GM21423 (cell line): ENCODE data around the gene ATP1A2.

ENCODE experiments used
- ATAC-seq: cut with Tn5 transposase; IDR thresholded peaks from one replicate; pipeline ENCODE4 v1.9.1; 2021; ENCODE audit warnings: mild to moderate bottlenecking, moderate library complexity; ENCODE audit not compliant: unreplicated experiment

Gene ATP1A2

DNA sequence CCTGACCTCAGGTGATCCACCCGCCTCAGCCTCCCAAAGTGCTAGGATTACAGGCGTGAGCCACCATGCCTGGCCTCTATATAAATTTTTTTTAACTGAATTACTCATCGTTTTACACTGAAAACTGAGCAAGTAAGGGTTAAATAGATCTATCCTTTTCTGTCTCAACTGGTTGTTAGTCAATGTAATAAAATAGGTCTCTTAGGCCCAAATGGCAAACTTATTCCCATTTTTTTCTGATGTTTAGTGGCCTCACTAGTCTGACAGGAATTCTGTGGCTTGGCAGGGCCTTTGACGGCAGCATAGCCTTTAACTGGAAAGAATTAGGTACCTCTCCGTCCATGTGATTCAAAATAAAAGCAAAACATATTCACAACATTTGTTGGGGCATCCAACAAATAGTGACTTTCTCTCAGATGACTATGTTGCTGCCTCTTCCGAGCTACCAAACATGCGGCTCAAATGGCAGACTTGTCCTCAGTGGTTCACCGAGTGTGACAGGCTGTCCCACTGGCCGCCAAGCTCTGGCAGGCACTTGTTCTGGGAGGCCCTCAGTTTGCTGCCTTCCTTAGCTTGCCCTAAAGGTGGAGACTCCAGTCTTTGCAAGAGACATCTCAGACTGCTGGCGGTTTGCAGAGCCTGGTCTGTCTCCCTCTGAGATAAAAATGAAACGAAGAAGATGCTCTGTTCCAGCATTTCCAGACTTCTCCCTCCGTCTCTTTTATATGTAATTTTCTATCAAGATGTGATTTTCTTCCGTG lies 53.2 kb downstream of the ATP1A2 start:
- no peak for ATAC-seq

DNA sequence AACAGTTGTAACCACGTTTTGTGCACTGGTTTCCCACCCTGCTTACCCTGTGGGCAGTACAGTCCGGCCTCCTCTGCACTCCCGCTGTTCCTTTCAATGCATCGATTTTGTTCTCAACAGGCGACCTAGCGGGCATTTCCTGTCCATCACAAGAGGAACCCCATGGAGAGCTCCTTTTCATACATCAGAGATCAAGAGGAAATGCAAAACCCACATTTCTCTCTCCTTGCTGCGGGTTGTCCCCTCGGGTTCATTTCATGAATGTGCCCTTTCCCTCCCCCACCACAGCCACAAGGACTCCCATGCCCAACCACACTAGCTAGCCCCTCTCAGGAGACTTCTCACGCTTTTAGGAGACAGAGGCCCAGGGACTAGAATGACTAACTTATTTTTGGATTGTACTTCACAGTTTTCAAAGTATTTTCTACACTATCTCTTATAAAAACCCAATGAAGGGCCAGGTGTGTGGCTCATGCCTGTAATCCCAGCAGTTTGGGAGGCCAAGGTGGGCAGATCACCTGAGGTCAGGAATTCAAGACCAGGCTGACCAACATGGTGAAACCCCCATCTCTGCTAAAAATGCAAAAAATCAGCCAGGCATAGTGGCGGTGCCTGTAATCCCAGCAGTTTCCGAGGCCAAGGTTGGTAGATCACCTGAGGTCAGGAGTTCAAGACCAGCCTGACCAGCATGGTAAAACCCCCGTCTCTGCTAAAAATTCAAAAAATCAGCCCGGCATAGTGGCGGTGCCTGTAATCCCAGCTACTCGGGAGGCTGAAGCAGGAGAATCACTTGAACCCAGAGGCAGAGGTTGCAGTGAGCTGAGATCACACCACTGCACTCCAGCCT lies 54.2 kb downstream of the ATP1A2 start:
- peak; percentile 74 for ATAC-seq

DNA sequence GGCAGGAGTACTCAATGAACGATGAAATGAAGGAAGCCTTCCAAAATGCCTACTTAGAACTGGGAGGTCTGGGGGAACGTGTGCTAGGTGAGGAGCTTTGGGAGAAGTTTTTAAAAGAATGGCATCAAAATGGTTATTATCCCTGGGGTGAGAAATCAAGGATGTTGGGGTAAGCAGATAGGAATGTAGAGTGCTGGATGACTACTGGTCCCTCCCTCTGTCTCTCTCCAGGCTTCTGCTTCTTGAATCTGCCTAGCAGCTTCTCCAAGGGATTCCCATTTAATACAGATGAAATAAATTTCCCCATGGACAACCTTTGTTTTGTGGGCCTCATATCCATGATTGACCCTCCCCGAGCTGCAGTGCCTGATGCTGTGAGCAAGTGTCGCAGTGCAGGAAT lies 55.8 kb downstream of the ATP1A2 start:
- no peak for ATAC-seq

DNA sequence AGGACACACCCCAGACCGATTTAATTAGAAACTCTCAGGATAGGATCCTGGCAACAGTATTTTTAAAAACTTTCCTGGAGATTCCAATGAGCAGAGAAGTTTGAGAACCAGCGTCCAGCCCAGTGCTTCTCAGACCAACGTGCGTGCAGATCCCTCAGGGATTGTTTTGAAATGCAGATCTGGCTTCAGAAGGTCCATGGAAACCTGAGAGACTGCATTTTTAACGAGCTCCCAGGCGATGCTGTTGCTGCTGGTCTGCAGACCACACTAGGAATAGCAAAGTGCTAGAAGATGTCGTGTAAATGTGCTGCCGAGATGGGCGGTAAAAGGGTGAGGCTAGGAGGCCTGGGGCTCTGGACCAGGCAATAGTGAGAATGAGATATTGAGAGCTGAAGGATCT lies 56.4 kb downstream of the ATP1A2 start:
- no peak for ATAC-seq

DNA sequence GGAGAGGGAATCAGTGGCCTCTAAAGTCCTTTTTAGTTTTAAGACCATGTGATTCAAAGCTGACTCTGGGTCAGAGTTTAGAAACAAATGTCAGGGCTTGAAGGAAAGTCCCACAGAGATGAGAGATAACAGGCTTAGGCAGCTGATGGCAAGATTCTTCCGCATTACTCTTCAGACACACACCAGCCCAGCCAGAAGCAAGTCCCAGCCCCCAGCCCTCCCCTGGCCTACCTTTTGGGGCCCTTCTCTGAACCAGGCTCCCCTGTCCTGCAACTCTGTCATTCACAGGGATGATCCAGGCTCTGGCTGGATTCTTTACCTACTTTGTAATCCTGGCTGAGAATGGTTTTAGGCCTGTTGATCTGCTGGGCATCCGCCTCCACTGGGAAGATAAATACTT lies 61.7 kb downstream of the ATP1A2 start:
- ATAC-seq: no peak

DNA sequence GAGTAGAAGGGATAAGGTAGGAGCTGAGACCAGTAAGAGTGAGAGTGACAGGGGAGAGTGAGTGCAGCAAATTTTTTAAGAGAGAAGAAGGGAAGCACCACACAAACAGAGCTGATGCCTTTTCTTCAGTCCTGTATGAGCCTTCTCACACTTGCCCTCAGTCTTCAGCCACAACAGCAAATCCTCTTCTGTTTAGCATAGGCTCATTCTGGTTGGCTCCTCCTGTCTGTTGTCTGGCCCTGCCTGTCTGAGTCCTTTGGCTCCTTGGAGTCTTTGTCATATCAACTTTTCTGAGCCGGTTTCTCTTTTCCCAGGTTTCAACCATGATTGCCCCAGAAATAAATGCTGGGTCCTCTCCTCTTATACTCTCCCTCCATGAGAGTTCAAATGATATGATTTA lies 62.1 kb downstream of the ATP1A2 start:
- no peak for ATAC-seq

GRCh38 chr1:160178731-160179130 lies 63.2 kb downstream of the ATP1A2 start:
- no peak for ATAC-seq

DNA sequence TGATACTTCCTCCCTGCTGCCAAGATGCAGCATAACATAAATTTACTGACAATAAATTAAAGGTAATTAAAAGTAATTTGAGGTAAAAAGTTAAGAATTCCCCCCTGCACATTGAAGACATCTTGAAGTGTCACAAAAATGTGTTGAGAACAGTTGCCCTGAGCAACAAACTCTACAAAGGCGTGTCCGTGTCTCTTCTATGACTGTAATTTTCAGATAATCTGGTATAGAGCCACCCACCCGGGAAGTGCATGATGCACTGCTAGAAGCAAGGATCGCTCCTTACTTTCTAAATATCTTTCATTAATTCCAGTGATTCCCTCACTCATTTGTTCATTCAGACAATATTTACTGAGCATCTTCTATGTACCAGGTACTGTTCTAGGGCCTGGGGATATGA lies 63.8 kb downstream of the ATP1A2 start:
- ATAC-seq: no peak

DNA sequence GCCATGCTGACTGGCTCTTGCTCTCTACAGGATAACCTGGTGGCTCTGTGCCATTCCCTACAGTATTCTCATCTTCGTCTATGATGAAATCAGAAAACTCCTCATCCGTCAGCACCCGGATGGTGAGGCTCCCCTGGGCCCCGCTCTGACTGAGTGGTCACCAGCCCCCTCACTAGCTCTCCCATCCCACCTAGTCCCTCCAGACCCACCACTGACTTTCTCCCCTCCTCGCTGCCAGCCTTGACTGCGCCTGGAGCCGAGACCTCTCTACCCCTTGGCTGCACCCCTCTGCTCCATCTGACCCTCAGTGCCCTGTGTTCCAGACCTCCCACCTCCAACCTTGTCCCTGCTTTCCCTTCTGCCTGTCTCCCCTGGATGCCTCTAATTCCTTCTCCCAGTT lies 70.7 kb downstream of the ATP1A2 start:
- no peak for ATAC-seq

DNA sequence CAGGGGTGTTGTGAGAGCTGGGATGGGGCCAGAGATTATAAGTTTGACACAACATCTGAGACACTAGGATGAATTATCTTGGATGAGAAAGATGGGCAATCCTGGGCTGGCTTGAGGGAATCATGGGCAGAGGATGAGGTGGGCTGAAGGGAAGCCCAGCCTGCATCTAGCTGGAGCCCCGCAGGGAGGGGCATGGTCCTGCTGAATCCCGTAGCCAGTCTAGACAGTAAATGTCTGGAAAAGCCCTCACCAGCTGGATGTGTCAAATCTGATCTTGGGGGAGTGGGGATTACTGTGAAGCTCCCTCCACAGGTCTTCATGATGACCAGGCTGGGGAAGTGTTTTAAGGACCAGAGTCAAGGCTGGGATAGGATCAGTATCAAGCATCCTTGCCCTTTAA lies 71.2 kb downstream of the ATP1A2 start:
- no peak for ATAC-seq

GRCh38 chr1:160187407-160187806 lies 71.8 kb downstream of the ATP1A2 start:
- no peak for ATAC-seq

GRCh38 chr1:160188341-160188740 lies 72.8 kb downstream of the ATP1A2 start:
- no peak for ATAC-seq

DNA sequence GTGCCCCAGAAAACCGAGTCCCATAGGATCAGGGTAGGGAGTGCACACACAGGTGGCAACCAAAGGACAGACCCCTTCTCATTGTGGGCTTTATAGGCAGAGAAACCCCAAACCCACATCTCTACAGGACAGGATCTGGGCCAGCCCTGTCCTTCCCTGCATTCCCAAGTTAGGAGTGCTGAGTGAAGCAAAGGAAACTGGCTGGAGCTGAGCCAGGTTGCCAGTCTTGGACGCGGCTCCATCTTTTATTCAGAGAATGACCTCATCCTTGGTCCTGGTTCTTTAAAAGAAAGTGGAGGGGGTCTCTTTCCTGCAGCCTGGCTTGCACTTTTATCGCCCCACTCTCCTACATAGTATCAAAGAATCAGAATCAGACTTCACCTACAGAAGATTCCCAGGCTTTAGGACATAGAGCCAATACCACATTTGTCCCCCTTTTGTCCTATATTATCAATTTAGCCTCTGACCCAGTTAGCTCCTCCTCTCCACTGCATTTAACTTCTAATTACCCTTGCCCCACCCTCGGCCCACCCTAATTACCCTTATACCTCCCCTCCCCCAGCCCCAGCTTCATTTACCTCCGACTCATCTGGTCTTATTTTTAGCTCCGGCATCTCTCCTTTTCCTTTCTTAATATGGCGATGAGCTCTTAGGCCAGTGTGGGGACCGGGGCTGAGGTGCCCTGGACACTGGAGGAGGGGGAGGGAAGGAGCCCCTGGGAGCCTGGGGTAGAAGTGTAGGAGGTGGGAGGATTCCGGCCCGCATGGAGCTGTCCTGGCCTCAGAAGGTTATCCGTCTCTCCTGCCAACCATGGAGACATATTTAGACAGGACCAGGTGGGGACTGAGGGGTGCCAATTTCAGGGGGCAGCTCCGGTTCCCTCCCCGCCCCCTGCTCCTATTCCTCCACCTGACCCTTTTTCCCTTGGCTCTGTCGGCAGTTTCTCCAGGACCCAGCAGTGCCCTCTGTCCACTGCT lies 74.4 kb downstream of the ATP1A2 start, which contains the start of gene CASQ1:
CASQ1 (plus strand) TSS at position 927 of the 977 bp plus-strand sequence. CDS start 177 bp downstream, outside the sequence.
- no peak for ATAC-seq

DNA sequence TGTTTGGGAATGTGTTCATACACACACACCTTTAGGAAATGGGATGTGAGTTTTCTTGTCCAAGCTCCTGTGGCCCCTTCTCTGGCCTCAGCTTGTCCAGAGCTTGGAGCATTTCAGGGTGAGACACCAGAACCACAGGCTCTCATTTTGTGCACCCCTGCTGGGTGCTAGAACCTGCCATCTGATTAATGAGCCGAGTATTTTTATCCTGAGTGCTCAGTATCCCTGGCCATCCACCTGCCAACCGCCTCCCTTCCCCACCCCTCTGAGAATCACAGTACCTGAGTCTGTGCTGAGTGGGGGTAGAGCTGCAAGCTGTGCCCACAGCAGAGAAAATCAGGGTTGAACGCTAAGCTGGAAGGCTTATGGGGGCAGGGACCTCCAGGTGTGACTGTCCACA lies 76.2 kb downstream of the ATP1A2 start:
- no peak for ATAC-seq

- ATAC-seq: no peak
Measured at GRCh38 chr1:160192234-160192633, 76.7 kb downstream of the ATP1A2 start.
